DMS114 treated with DMSO at 0.1 percent for 48 hours (cell line): Measurements from ENCODE around the gene MAP4K2.
"Not testable (repeated sequence)": the region's sequence is repeated elsewhere in the genome, so short reads cannot be mapped to it uniquely, and the experiment has no call there.

ENCODE experiments used
- DNase-seq: peaks from one replicate; lab custom pipeline; 2025; ENCODE audit not compliant: unreplicated experiment; lab: John Stamatoyannopoulos, UW

Gene MAP4K2

GRCh38 chr11:64838600-64839334 lies 35.8 kb upstream of the MAP4K2 start:
- no peak for DNase-seq

- DNase-seq = no peak
Observed at GRCh38 chr11:64837887-64838351, 34.9 kb upstream of the MAP4K2 start.

GRCh38 chr11:64836448-64837072 lies 33.5 kb upstream of the MAP4K2 start:
- no peak for DNase-seq

GRCh38 chr11:64835616-64836447 lies 32.8 kb upstream of the MAP4K2 start:
- DNase-seq = no peak

- no peak for DNase-seq
Observed at GRCh38 chr11:64834723-64835615, 32.0 kb upstream of the MAP4K2 start.

- no peak for DNase-seq
Observed at GRCh38 chr11:64834031-64834722, 31.2 kb upstream of the MAP4K2 start.

GRCh38 chr11:64833509-64833908 lies 30.5 kb upstream of the MAP4K2 start:
- DNase-seq = no peak

GRCh38 chr11:64833198-64833502 lies 30.1 kb upstream of the MAP4K2 start:
- DNase-seq = no peak

GRCh38 chr11:64832467-64833197 lies 29.6 kb upstream of the MAP4K2 start:
- DNase-seq = no peak

- DNase-seq = no peak
Observed at GRCh38 chr11:64831411-64831891, 28.4 kb upstream of the MAP4K2 start.

GRCh38 chr11:64829536-64830251 lies 26.7 kb upstream of the MAP4K2 start:
- DNase-seq = no peak

GRCh38 chr11:64827451-64827839 lies 24.4 kb upstream of the MAP4K2 start:
- no peak for DNase-seq

GRCh38 chr11:64826578-64827450 lies 23.8 kb upstream of the MAP4K2 start:
- DNase-seq = no peak

GRCh38 chr11:64826062-64826461 lies 23.0 kb upstream of the MAP4K2 start:
- no peak for DNase-seq

GRCh38 chr11:64823568-64824119 lies 20.6 kb upstream of the MAP4K2 start:
- DNase-seq = no peak

- DNase-seq = no peak
Observed at GRCh38 chr11:64817476-64817875, 14.5 kb upstream of the MAP4K2 start.

- DNase-seq = not testable (repeated sequence)
Observed at GRCh38 chr11:64815433-64815832, 12.4 kb upstream of the MAP4K2 start.
